HG03354 (cell line): ENCODE data around the gene GAPT.

Experiments used
- ATAC-seq: cut with Tn5 transposase; IDR thresholded peaks from one replicate; pipeline ENCODE4 v1.9.1; 2021; ENCODE audit warnings: mild to moderate bottlenecking; ENCODE audit not compliant: unreplicated experiment, poor library complexity, severe bottlenecking

GAPT gene

DNA sequence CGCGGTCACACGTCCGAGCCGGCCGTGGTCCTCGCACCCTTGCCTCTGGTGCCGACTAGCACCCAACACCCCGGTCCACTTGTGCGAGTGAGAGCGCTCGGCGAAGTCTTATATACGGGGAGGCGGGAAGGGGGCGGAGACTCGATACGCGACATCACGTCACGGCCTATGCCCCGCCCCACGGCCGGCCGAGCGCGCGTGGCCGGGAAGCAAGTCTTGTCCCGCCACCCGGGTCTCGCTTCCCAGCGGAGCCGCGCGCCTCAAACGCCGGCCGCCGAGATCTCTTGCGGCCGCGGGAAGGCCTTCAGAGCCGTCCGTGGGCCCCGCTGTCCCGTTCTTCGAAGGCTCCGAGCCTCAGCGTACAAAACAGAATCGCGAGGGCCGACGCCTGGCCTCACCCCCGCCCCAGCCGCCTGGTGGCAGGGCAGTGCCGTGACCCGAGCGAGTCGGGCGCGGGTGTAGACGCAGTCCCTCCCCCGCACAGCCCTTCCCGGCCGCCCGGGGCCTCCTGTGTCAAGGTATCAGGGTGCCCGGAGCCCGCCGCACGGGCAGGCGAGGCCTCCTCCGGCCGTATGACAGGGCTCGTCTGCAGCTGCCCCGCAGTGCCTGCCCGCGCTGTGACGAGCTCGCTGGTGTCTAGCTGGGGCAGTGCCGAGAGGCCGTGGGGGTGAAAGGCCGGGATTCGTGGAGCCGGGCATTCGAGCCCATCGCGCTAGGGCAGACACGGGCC, 31.1 kb upstream of the GAPT start, which contains the start of gene PLK2:
Gene PLK2, minus strand, starts transcription at position 85 of the 730 bp plus-strand sequence. CDS start 127 bp downstream, outside the sequence.
- ATAC-seq: peak; percentile 76

DNA sequence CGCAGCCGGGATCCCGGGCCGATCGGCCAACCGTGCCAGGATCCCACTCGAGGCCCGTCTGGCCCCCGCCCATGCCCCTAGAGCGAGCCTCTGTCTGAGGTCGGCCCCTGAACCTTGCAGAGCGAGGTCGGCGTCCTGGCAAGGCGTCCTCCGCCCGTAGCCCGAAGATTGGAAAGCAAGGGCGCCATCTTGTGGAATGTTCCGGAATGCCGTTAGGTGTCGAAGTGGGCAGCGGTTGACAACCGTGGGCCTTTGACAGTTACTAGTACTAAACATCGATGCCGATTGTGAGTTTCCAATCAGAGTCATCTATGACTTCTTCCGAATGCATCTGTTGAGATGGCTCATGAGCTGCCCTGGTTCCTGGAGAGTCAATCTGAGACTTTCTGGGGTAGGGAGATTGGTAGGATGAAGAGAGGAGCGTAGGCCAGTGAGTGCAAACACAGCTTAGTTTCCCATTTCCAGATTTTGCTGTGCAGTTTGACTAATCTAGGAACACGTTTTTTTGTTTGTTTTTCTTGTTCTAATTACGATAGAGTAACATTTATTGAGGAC, 30.4 kb upstream of the GAPT start:
- peak; percentile 81 for ATAC-seq

DNA sequence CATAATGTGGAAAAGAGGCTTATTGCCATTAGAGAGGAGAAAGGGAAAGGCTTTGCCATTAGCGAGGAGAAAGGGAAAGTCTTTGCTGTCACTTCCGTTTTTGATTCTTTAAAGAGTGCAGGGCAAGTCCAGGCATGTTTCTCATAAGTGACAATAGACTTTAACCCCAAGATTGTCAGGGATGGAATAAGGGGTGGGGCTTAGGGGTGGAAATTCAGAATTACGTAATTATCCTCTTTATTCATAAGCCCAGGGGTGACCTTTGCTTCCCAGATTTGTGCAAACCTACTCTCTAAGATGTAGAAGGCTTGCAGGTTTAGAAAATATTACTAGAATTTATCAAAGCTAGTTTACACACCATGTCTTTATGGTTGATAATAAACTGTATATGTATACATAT, 29.1 kb upstream of the GAPT start:
- no peak for ATAC-seq

DNA sequence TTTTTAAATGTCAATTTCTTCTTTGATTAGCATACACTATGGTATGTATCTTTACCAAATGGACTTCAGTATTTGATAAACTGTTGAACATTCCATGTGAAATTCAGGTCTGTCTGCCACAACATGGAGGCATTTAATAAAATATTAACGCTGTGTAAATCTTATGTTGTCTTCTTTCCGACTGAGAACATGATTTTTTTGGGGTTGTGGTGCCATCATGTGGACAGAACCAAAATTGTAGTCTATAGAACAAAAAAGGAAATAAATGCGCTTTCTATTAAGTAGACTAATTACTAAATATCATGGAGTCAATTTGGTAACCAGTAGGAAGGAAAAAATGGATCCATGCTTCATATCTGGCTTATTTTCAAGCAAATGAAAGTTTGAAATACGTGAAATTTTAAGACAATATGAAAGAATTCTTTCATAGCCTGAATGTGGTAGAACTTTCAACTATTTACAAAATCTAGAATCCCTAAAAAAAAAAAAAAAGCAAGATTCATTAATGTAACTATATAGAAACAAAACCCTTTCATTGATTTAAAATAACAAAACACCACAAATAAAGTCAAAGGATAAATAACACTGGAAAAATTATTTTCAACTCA, 28.5 kb upstream of the GAPT start:
- ATAC-seq: no peak

DNA sequence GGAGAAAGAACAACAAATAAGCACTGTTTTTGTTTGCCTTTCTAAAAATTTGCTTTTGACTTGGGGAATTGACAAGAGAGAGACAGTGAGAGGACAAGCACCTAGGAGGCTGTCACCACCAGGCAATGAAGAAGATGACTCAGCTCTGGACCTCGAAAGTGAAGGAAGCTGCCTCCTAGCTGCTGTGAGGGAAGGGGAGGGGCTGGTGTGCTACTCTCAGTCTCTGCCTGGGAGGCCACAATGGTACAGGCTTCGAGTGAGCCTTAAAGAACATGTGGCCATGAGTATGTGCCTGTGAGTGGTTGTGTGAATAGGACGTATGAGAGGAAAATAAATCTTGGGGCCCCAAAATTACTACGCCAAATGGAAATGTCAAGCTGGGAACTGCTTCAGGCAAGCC, 24.3 kb upstream of the GAPT start:
- ATAC-seq: peak; percentile 98

DNA sequence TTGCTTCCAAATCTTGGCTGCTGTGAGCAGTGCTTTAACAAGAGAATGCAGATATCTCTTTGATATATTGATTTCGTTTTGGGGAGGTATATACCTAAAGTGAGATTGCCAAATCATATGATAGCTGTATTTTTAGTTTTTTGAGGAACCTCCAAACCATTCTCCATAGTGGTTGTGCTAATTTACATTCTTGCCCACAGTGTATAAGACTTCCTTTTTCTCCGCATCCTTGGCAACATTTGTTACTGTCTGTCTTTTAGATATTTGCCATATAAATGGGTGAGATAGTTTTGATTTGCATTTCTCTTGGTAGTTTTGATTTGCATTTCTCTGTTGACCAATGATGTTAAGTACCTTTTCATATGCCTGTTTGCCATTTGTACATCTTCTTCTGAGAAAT, 21.3 kb upstream of the GAPT start:
- no peak for ATAC-seq

DNA sequence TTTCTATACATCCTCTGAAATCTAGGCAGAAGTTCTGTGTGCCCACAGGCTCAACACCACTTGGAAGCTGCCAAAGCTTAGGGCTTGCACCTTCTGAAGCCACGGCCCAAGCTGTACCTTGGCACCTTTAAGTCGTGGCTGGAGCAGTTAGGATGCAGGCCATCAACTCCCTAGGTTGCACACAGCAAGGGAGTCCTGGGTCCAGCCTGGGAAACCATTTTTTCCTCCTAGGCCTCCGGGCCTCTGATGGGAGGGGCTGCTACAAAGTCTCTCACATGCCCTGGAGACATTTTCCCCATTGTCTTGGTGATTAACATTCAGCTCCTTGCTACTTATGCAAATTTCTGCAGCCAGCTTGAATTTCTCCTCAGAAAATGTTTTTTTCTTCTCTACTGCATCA, 15.8 kb upstream of the GAPT start:
- no peak for ATAC-seq

DNA sequence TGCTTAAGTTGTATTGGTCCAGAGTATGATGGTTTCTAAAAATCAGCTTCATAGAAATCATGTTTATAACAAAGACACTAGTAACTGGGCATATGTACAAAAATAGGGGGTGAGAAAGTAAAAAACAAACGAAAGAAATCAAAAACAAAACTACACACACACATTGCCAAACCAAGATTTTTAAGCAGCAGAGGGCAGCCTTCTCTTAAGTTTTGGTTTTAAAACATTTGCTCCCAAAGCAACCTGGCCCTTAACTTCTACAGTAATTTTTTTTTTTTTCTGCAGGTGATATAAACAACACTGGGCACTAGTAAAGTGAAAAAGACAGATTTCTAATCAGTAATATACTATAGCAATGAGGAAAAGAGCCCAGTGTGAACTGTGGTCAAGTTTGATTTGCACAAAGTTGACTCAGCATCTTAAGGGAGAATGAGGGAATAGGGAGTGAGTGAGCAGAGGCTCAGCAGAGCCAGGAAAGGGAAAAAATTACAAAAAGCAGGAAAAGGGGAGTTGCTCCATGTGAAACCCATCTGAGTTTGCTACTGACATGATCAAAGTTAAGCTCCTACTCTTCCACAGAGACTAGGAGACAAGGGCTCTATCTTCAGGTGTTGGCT, 13.4 kb upstream of the GAPT start:
- ATAC-seq: no peak

DNA sequence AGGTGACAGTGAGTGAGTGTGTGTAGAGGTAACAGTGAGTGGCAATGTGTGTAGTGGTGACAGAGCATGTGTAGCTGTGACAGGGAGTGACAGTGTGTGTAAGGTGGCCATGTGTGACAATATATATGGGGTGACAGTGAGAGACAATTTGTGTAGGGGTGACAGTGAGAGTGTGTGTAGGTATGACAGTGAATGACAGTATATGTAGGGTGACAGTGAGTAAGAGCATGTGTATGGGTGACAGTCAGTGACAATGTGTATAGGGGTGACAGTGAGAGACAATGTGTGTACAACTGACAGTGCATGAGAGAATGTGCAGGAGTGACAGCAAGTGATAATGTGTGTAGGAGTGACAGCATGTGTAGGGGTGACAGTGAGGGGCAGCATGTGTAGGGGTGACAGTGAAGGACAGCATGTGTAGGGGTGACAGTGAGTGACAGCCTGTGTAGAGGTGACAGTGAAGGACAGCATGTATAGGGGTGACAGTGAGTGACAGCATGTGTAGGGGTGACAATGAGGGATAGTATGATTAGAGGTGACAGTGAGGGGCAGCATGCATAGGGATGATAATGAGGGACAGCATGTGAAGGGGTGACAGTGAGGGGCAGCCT, 10.1 kb upstream of the GAPT start:
- no peak for ATAC-seq

DNA sequence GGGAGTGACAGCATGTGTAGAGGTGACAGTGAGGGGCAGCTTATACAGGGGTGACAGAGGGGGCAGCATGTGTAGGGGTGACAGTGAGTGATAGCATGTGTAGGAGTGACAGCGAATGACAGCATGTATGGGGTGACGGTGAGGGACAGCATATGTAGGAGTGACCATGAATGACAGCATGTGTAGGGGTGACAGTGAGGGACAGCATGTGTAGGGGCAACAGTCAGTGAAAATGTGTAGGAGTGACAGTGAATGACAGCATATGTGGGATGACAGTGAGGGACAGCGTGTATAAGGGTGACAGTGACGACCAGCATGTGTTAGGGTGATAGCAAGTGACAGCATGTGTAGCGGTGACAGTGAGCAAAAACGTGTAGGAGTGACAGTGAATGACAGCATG, 9.4 kb upstream of the GAPT start:
- ATAC-seq: no peak

DNA sequence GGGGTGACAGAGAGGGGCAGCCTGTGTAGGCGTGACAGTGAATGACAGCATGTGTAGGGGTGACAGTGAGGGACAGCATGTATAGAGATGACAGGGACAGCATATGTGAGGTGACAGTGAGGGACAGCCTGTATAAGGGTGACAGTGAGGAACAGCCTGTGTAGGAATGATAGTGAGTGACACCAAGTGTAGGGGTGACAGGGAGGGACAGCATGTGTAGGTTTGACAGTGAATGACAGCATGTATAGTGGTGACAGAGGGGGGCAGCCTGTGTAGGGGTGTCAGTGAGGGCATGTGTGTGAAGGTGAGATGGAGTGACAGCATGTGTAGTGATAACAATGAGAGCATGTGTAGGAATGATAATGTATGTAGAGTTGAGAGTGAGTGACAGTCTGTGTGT, 8.7 kb upstream of the GAPT start:
- no peak for ATAC-seq

DNA sequence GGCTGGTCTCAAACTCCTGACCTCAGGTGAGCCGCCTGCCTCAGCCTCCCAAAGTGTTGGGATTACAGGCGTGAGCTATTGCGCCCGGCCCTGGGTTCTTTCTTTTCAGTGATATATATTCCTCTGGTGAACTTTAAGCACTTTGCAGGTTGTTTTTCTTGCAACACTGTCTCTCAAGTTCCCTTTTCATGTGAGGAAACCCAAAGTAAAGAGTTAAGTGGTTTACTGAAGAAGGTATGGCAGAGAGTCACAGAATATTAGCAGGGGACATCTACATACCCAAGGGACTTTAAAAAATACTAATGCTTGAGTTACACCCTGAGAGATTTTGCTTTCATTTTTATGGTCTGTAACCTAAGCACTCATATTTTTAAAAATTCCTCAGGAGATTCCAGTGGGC, 6.7 kb upstream of the GAPT start:
- no peak for ATAC-seq

DNA sequence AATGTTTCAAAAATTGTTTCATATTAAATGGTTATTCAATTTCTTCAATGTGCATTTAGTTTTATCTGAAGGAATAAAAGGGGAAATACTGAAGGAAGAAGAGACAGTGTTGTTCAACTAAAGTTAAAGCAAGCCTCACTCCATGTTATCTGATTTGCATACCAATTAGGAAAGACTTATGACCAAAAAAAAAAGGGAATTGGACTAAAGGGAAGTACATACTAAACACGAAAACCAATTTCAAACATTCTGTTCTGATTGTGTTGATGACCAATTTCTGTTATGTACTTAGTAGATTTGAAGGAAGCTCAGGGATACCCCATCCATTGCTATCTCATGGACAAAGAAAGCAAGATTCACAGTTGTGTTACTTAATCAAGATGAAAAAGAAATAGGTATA, 4.9 kb upstream of the GAPT start:
- no peak for ATAC-seq

DNA sequence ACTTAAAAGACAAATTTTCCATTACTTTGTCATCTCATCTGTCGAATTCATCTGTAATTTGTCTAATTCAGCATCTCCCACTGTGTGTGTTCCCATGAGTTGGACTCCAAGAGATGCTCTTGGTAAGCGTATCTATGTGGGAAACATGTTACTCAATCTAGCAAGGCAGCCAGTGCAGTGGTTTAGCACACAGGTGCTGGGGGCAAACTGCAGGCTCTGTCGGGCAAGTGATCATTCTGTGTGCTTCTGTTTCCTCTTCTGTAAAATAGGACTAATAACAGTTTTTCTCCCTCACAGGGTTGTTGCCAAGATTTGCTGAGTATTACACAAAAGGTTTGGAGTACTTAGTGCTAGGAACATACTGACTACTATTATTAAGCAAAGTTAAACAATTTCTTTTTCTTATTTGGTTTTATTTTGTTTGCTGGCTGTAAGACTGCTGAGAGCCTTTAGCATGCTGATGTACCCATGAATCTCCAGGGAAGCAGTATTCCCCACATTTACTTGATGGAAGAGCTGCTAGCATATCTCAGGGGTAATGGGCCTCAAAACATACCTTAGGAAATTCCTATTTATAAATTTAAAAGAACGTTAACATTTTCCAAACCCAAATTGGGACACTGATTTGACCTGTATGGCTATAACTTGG, 709 bp upstream of the GAPT start:
- peak; percentile 66 for ATAC-seq

DNA sequence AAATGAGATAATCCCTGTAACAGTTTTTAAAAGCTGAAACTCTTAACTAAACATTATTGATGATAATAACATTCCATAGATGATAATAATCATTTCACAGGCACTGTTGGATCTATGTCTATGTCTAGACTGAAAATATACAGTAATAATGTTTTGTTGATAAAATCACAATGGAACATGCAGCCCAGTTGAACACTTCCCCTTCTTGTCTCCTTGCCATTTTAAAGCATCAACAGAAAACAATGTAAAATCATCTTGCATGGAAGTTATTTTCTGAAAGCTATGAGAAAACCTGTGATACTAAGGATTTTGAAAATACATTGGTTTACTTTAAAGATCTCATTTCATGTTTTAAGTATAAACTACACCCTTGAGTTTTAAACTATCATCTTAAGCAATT, 1.9 kb downstream of the GAPT start:
- ATAC-seq: no peak

DNA sequence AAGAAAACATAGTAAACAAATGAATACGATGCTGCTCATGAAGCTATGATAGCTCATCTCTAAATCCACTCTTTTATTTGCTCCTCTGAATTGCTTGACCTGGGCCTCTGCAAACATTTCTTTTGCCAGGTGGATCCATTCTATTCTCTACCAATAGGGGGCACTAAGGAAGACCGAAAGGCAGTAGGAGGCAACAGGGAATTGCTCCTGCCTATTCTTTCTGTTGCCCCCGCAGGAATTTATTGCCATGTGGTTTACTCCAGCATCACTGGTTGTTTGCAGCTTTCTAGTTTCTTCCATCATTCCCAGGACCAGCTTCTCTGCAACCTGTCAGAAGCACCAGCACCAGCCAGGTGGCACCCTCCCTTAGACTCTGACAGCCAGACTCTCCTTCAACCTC, 5.3 kb downstream of the GAPT start:
- ATAC-seq: no peak

DNA sequence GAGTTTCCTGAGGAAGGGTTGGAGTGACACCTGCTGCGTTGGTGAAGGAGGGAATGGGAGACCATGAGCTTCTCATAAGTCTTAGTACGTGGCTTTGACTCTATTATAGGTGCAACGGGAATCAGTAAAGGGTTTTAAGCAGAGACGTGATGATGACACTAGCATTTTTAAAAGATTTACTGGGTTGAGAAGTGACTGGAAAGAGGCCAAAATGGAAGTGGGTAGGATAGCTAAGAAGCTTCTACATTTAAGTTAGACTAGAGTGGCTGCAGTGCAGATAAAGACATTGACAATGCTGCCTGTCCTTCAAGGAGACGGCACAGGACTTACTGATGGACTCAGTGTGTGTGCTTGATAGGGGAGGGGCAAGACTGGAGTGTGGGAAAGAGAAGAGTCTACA, 6.2 kb downstream of the GAPT start:
- no peak for ATAC-seq

DNA sequence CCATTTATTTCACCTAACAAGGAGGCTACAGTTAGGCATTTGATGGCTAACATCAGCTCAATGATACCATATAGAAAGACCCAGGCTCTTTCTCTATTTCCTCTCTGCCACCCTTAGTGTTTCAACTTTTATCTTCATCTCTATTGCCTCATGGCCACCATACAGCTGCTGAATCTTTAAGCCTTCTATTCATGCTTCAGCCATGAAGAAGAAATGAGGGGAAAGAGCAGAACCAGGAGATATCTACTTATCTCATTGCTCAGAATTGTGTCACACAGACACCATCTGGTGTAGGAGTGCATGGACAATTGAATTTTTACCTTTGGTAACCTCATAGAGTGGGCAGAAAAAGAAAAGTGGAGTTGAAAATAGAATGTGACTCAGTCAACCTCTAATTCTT, 6.7 kb downstream of the GAPT start:
- ATAC-seq: no peak

DNA sequence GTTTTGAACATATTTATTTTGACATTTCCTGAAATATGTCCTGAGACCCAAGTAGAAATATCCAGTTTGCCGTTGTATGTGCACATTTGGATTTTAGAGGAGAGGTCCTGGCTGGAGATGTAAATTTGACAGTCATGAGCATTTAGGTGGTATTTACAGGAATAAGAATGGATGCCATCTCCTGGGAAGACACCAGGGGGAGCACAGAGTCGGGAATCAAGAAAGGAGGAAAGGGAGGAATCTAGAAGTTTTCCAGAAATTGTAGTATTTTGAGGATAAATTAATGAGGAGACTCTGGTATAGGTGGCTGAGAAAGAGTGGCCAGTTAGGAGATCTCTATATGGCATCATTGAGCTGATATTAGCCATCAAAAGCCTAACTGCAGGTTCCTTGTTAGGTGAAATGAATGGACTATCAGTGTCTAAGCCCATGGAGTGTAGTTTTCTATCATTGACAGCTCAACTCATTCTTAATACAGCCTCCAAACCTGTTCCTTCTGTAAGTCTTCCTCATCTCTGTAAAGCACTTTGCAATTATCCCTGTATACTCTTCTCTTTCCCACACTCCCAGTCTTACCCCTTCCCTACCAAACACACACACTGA, 7.2 kb downstream of the GAPT start:
- no peak for ATAC-seq

DNA sequence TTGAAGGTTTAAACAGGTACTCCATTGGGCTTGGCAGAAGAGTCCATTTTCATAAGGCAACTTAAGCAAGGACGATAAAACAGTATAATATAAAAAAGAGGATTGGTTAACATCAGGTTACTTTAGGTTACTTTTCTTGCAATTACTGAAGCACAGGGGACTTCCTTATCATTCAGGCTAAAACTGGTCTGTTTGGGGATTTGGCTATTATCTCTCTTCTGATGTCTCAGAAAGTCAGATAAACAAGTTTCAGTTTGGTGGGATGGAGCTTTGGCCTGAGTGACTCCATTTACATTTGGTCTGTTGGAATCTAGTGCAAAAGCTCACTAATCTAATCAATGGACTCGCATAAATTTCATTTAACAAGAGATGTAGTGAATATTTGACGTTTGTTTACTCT, 8.0 kb downstream of the GAPT start:
- no peak for ATAC-seq
